HG03060 (cell line): Measurements from ENCODE around the gene CEP350.
A peak's percentile ranks its signal among the peaks of the same experiment; 100 is the strongest.

Source experiments
- ATAC-seq: cut with Tn5 transposase; IDR thresholded peaks from one replicate; pipeline ENCODE4 v1.9.1; 2021; ENCODE audit warnings: low read depth, moderate number of reproducible peaks; ENCODE audit not compliant: unreplicated experiment

Gene CEP350

DNA sequence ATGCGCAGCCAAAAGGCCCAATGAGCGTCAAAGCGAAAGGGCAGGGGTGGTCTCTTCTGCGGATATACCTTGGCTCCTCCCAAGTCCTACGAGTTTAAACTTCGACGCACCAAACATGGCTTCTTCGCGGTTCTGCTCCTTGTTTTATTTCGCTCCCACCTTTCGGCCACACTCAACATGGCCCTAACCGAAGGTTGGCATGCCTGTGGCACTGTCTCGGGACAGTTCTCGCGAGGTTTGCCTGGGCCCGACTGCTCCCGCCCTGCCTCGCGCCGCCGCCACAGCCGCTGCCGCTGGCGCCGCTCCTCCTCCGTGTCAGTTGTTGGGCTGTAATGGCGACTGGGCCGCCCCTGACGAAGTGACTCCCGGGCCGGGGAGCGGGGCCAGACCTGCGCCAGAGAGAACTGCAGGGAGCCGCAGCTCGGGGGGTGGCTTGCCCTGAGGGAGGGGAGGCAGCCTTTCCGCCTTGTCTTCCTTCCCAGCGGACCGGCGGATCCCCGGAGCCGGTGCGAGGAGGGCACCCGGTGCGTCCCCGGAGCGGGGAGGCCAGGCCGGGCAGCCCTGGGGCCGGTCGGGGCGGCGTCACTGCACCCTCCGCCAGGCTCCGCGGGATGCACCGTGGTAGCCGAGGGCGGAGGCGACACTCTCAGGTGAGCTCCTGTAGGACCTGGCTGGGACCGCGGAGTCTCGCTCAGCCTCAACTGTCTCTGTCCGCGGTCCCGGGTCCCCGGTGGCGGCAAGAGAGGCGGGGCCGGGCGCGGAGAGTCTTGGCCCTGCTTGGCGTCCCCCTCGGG, at the start of gene CEP350:
Gene CEP350 (plus strand): TSS at position 318 of the 794 bp plus-strand sequence. CDS start 31,372 bp downstream, outside the sequence.
- ATAC-seq, result peak; percentile 91

DNA sequence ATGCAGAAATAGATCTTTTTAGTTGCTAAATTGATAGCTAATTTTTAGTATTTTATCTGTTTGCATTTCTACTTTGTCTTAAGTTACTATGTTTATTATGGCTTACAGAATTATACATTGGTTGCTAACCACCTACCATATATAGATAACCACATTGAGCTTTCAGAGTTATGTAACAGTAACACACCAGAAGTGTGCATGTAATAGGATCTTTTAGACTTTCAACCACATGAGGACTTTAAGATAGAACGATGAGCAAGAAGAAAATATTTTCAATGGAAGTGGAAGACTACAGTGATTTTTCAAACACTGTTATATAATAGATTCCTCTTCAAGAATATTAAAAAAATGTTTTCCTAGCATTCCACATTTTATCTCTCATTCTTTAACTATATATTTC, 43.7 kb upstream of the CEP350 start:
- ATAC-seq, result no peak

DNA sequence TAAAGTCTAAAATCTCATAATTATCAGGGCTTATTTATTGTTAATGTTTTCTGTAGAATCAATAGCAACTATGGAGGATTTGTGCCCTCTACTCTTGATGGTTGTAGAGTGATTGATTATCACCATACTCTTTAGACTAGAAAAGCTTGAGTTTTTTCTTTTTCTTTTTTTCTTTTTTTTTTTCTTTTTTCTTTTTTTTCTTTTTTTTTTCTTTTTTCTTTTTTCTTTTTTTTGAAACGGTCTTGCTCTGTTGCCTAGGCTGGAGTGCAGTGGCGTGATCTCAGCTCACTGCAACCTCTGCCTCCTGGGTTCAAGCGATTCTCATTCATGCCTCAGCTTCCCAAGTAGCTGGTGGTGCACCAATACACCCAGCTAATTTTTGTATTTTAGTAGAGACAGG, 42.8 kb upstream of the CEP350 start:
- no peak for ATAC-seq

DNA sequence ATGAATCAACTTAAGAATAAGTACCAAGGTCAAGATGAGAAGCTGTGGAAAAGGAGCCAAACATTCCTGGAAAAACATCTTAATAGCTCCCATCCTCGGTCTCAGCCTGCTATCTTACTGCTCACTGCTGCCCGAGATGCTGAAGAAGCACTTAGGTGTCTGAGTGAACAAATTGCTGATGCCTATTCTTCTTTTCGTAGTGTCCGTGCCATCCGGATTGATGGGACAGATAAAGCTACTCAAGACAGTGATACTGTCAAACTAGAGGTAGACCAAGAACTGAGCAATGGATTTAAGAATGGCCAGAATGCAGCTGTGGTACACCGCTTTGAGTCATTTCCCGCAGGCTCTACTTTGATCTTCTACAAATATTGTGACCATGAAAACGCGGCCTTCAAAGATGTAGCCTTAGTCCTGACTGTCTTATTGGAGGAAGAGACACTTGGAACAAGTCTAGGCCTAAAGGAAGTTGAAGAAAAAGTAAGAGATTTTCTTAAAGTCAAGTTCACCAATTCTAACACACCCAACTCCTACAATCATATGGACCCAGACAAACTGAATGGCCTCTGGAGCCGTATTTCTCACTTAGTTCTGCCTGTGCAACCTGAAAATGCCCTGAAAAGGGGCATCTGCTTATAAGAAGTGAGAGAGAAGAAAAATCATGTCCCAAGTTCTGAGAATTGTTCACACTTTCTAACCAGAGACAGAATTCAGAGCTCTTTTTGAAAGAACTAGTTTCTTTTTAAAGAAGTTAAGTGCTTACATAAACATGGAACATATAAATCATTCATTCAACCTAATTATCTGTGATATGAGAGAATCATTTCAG, 36.8 kb upstream of the CEP350 start:
- ATAC-seq, result no peak

GRCh38 chr1:179921472-179921871, 33.1 kb upstream of the CEP350 start:
- no peak for ATAC-seq

DNA sequence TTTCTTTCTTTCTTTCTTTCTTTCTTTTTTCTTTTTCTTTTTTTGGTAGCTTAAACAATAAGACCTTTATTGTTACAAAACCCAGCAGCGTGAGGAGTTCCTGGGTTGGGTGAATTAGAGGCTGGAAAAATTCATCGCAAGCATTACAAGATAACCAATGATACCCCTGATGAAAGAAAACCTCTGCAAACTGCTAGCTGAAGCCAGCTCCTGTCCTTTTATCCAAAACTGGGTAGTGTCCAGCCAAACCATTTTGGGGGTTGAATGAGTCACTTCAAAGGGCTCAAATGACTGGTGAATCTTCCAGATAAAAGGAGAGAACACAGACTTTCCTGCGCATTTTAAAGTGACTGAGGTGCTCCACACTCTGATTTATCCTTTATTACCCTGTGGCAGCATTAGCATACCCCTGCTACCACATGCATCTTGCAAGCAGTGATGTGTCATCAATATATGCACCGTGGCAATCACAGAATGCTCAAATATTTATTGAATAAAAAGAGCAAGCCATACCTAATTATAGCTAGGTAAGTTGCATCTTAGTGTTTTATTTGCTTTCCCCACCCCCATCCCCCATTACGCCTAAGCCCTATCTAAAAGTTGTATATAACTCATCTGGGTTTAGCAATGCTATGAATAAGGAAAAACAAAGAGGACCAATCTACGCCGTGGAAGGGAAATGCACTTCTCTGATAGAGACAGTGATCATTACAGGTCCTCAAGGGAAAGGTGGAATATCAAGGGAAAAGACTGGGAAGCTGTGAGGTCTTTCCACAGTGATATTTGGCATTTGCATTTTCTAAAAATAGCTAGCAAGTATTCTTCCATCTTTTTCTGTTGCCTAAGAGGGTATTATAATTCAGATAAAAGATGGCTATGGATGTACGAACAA, 32.4 kb upstream of the CEP350 start:
- ATAC-seq, result no peak

DNA sequence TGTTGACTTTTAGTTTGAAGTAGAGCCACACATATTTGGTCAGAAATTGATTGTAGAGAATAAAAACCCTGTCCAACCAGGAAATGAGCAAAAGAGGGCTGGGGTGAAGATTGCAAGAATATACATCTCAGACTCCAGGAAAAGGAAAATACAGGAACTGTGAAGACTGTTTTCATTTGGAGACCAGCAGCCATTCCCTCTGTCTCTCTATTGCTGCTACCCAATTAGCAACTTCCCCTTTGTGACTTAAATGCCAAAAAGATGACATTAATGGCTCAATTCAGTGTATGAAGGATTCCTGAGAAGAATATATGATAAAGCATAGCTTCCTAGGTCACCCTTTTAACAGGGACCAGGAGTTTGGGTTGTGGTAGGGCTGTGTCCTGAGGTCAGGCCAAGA, 31.6 kb upstream of the CEP350 start:
- ATAC-seq, result no peak

- no peak for ATAC-seq
Observed at GRCh38 chr1:179924268-179924667, 30.3 kb upstream of the CEP350 start.

- no peak for ATAC-seq
Observed at GRCh38 chr1:179925302-179925701, 29.3 kb upstream of the CEP350 start.

GRCh38 chr1:179925922-179926849, 28.4 kb upstream of the CEP350 start:
- ATAC-seq, result no peak

DNA sequence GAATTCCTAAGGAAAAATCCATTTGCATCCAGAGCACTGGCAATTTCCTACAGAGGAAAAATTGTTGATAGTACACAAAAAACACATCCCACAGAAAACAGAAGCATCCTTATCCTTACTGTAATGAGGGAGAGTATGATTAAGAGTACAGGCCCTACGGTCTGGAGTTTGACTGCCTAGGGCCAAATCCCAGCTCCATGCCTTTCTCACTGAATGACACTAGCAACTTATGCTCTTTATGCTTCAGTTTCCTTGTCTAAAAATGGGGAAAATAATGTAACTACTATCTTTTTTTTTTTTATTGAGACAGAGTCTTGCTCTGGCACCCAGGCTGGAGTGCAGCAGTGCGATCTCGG, 27.8 kb upstream of the CEP350 start:
- no peak for ATAC-seq

DNA sequence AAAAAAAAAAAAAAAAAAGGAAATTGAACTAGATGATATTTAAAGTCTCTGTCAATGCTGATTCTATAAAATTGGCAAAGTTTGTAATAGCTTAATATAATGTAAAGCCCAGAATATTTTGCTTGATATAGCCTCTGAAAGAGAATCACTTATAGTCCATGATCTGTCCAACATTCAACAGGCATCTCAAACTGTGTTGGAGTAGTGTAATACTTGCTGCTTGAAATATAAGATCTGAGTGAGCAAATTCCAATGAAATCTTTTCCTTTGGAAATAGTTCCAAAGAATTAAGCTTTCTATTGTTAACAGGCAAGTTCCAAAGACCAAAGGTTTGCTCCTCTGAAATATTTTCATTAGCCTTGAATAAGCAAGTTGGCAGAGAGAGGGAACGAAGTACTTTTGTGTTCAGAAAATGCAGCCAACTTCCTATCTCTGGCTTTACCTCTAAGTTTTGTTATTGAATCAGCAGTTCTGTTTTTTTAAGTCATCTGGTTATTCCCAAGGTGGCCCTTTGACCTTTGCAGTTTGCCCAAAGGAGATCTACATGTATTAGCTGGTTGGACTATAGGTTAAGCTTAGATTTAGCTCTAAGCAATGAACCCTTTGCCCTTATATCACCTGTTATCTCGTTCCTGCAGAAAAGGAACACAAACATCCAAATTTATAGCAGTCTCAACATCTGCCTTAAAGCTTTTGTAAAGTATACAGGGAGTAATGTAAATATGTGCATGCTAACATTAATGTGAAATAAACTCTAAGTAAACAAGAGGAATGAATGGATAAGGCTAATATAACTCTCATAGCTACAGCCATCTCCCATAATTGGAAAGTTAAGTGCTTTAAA, 24.4 kb upstream of the CEP350 start:
- ATAC-seq, result no peak

DNA sequence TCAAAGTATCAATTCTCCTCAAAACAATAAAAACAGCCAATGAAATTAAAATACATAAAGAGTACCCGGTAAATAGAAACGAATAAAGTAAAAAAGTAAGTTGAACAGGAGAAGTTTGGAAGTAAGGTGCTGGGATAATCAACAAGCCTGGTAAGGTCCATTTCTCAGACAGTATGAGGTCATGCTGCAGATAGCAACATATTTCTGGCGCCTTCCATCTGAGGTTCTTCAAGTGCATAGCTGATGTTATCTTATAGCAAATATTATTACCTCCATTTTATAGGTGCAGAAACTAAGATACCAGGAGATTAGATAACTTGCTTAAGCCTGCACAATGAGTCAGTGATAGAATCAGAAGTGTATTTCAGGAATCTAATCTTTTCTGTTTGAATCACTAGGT, 23.7 kb upstream of the CEP350 start:
- no peak for ATAC-seq

DNA sequence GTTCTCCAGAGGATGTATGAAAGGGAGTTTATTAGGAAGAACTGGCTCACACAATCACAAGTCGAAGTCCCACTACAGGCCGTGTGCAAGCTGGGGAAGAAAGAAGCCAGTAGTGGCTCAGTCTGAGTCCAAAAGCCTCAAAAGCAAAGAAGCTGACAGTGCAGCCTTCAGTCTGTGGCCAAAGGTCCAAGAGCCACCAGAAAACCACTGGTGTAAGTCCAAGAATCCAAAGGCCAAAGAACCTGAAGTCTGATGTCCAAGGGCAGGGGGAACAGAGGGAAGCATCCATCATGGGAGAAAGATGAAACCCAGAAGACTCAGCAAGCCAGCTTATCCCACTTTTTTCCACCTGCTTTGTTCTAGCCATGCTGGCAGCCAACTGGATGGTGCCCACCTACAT, 21.4 kb upstream of the CEP350 start:
- ATAC-seq, result no peak

DNA sequence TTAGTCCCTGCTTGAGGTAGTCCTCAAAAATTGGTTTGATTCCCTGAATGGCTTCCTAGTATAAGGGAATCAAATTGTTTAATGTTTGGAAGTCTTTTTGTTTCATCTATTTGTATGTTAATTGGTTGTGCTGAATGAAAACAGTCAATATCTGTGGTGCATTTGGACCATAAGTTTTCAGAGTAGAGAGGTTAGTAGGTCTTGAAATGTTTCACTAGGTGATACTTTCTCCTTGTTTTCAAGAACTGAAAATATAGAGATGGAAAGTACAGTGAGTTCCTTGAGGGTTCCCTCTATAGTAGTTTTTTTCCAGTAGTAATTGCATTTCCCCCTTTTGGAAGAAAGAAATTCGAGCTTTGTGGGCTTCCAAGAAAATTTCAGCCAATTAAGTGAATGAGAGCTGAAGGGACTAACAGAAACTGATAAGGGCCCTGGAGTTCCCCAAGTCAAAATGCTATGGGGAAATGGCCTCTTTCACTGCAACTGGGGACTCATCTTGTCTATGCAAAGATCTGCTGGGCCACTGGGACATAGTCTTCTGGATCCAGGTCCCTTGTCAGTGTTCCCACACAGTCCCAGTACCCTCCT, 18.6 kb upstream of the CEP350 start:
- ATAC-seq, result no peak

DNA sequence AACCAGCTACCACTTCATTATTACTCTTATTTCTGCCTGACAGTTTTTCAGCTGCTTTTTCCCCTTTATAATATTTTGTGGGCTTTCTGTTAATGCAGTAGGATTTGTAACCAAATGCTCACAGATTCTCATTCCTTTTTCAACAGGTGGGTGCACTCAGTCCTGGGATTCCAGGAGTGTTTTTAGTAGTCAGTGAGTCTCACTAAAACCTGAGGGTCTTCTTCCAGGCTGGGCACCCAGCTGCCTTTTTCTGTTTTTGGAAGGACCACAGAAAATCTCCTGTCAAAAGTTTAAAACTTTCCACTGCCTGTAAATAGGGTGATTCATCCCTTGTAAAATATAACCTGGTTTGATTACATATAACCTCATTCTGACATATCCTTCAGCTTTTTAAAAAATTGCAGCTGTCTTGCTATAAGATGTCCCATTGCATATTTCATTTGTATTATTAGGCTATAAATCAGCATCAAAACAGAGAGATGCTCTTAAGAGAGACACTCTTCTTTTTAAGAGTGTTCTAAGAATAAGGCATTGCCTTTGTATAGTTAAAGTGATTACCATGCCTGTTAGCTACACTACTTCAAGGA, 16.8 kb upstream of the CEP350 start:
- ATAC-seq, result no peak

- ATAC-seq, result no peak
Observed at GRCh38 chr1:179938752-179939151, 15.9 kb upstream of the CEP350 start.

DNA sequence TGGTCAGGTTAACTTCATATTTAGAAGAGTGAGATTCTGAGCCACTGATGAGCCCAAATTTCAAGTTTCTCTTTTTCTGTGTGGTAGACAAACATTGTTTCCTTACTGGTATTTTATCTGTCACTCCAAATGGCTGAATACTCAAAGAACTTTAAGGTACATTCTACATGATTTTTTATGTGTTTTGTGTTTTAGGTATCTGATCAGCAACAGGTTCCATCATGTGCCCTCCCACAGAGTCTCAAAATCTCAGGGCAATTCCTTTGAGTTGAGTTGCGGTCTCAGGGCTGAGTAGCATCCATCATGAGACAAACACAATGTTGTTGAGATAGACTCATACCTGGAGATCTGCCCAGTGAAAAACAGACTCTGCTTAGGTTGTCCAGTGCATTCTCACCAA, 14.7 kb upstream of the CEP350 start:
- ATAC-seq, result no peak
